ENCODE data around the gene SSTR5.

The SSTR5 gene

GRCh38 chr16:1121601-1122397 lies 49.3 kb downstream of the SSTR5 start:
- no peaks in the 10 kb centered on the region for H3K9me3 ChIP-seq
- H3K36me3 ChIP-seq (replicated peaks) = no peaks in the 10 kb centered on the region
- no peak overlapping the region for H3K4me3 ChIP-seq
- H3K4me1 ChIP-seq = no peaks in the 10 kb centered on the region
- in situ Hi-C loops (cut with MboI; ENCODE audit: low sequenced_read_pairs) = no loop called here
- DNase-seq (ENCODE audit: low spot score in 2 of 2) = no peak
- peaks cover 7% of the 10 kb centered on the region; the same call in 1 of the 2 replicates for H3K27me3 ChIP-seq (ENCODE audit: low read depth)

- Histone ChIP-seq H3K4me3 (no peak overlapping the region), H3K9me3 (no peaks in the 10 kb centered on the region), H3K36me3 (replicated peaks) (no peaks in the 10 kb centered on the region), H3K4me1 (no peaks in the 10 kb centered on the region), H3K27me3 (ENCODE audit: low read depth) (peaks cover 7% of the 10 kb centered on the region; the same call in 1 of the 2 replicates)
- no peak for DNase-seq (ENCODE audit: low spot score in 2 of 2)
- in situ Hi-C loops (cut with MboI; ENCODE audit: low sequenced_read_pairs) = no loop called here
These were observed 49.8 kb downstream of the SSTR5 start for GRCh38 chr16:1122398-1122765.

GRCh38 chr16:1123525-1124230 lies 51.1 kb downstream of the SSTR5 start:
- Histone ChIP-seq H3K9me3 (no peaks in the 10 kb centered on the region), H3K4me3 (no peak overlapping the region), H3K36me3 (replicated peaks) (no peaks in the 10 kb centered on the region), H3K27me3 (ENCODE audit: low read depth) (0 out of 2 replicates have a peak, but pooled peaks cover 7% of the 10 kb centered on the region), H3K4me1 (no peaks in the 10 kb centered on the region)
- in situ Hi-C loops (cut with MboI; ENCODE audit: low sequenced_read_pairs) = no loop called here
- DNase-seq (ENCODE audit: low spot score in 2 of 2) = no peak

- H3K27me3 ChIP-seq (ENCODE audit: low read depth) = 0 out of 2 replicates have a peak, but pooled peaks cover 7% of the 10 kb centered on the region
- no peak for DNase-seq (ENCODE audit: low spot score in 2 of 2)
- in situ Hi-C loops (cut with MboI; ENCODE audit: low sequenced_read_pairs) = no loop called here
These were observed 51.7 kb downstream of the SSTR5 start for GRCh38 chr16:1124291-1124690.

GRCh38 chr16:1124795-1125194 lies 52.2 kb downstream of the SSTR5 start:
- in situ Hi-C loops (cut with MboI; ENCODE audit: low sequenced_read_pairs) = no loop called here
- 0 out of 2 replicates have a peak, but pooled peaks cover 7% of the 10 kb centered on the region for H3K27me3 ChIP-seq (ENCODE audit: low read depth)

More at GRCh38 chr16:1124291-1124690, 51.7 kb downstream of the SSTR5 start:
- Histone ChIP-seq H3K4me1 (no peaks in the 10 kb centered on the region), H3K9me3 (no peaks in the 10 kb centered on the region), H3K4me3 (no peak overlapping the region), H3K36me3 (replicated peaks) (no peaks in the 10 kb centered on the region)

GRCh38 chr16:1125471-1125870 lies 52.9 kb downstream of the SSTR5 start:
- no peaks in the 10 kb centered on the region for H3K9me3 ChIP-seq
- peak; percentile 5 to 58 for DNase-seq (ENCODE audit: low spot score in 2 of 2)
- H3K27me3 ChIP-seq (ENCODE audit: low read depth) = 0 out of 2 replicates have a peak, but pooled peaks cover 2% of the 10 kb centered on the region
- no peak overlapping the region for H3K4me3 ChIP-seq
- no peaks in the 10 kb centered on the region for H3K36me3 ChIP-seq (replicated peaks)
- in situ Hi-C loops (cut with MboI; ENCODE audit: low sequenced_read_pairs) = no loop called here
- H3K4me1 ChIP-seq = no peaks in the 10 kb centered on the region

More at GRCh38 chr16:1124795-1125194, 52.2 kb downstream of the SSTR5 start:
- Histone ChIP-seq H3K36me3 (replicated peaks) (no peaks in the 10 kb centered on the region), H3K4me3 (no peak overlapping the region), H3K4me1 (no peaks in the 10 kb centered on the region), H3K9me3 (no peaks in the 10 kb centered on the region)
- DNase-seq (ENCODE audit: low spot score in 2 of 2) = no peak

- in situ Hi-C loops (cut with MboI; ENCODE audit: low sequenced_read_pairs) = no loop called here
- Histone ChIP-seq H3K4me1 (no peaks in the 10 kb centered on the region), H3K9me3 (no peaks in the 10 kb centered on the region), H3K4me3 (no peak overlapping the region), H3K27me3 (ENCODE audit: low read depth) (no peaks in the 10 kb centered on the region), H3K36me3 (replicated peaks) (no peaks in the 10 kb centered on the region)
- no peak for DNase-seq (ENCODE audit: low spot score in 2 of 2)
These were observed 53.5 kb downstream of the SSTR5 start for GRCh38 chr16:1126044-1126443.

GRCh38 chr16:1126586-1126985 lies 54.0 kb downstream of the SSTR5 start:
- no peaks in the 10 kb centered on the region for H3K27me3 ChIP-seq (ENCODE audit: low read depth)
- H3K9me3 ChIP-seq = no peaks in the 10 kb centered on the region
- H3K4me3 ChIP-seq = no peak overlapping the region
- H3K36me3 ChIP-seq (replicated peaks) = no peaks in the 10 kb centered on the region
- no peaks in the 10 kb centered on the region for H3K4me1 ChIP-seq
- DNase-seq (ENCODE audit: low spot score in 2 of 2) = no peak
- in situ Hi-C loops (cut with MboI; ENCODE audit: low sequenced_read_pairs) = no loop called here

GRCh38 chr16:1127101-1127500 lies 54.6 kb downstream of the SSTR5 start:
- no peaks in the 10 kb centered on the region for H3K27me3 ChIP-seq (ENCODE audit: low read depth)
- DNase-seq (ENCODE audit: low spot score in 2 of 2) = no peak
- in situ Hi-C loops (cut with MboI; ENCODE audit: low sequenced_read_pairs) = no loop called here
- no peaks in the 10 kb centered on the region for H3K36me3 ChIP-seq (replicated peaks)
- no peak overlapping the region for H3K4me3 ChIP-seq
- no peaks in the 10 kb centered on the region for H3K4me1 ChIP-seq
- H3K9me3 ChIP-seq = no peaks in the 10 kb centered on the region

GRCh38 chr16:1127971-1128715 lies 55.6 kb downstream of the SSTR5 start:
- Histone ChIP-seq H3K9me3 (no peaks in the 10 kb centered on the region), H3K36me3 (replicated peaks) (no peaks in the 10 kb centered on the region), H3K4me3 (no peak overlapping the region), H3K27me3 (ENCODE audit: low read depth) (no peaks in the 10 kb centered on the region), H3K4me1 (no peaks in the 10 kb centered on the region)
- in situ Hi-C loops (cut with MboI; ENCODE audit: low sequenced_read_pairs) = no loop called here
- DNase-seq (ENCODE audit: low spot score in 2 of 2) = no peak

GRCh38 chr16:1129106-1129960 lies 56.8 kb downstream of the SSTR5 start:
- Histone ChIP-seq H3K4me3 (no peak overlapping the region), H3K9me3 (no peaks in the 10 kb centered on the region), H3K27me3 (ENCODE audit: low read depth) (no peaks in the 10 kb centered on the region), H3K36me3 (replicated peaks) (no peaks in the 10 kb centered on the region), H3K4me1 (no peaks in the 10 kb centered on the region)
- in situ Hi-C loops (cut with MboI; ENCODE audit: low sequenced_read_pairs) = no loop called here
- DNase-seq (ENCODE audit: low spot score in 2 of 2) = no peak

GRCh38 chr16:1130382-1130781 lies 57.8 kb downstream of the SSTR5 start:
- Histone ChIP-seq H3K9me3 (no peaks in the 10 kb centered on the region), H3K4me1 (no peaks in the 10 kb centered on the region), H3K4me3 (no peak overlapping the region), H3K27me3 (ENCODE audit: low read depth) (no peaks in the 10 kb centered on the region), H3K36me3 (replicated peaks) (no peaks in the 10 kb centered on the region)
- in situ Hi-C loops (cut with MboI; ENCODE audit: low sequenced_read_pairs) = no loop called here
- DNase-seq (ENCODE audit: low spot score in 2 of 2) = no peak

Measured in HAP-1 (cell line).